ENCODE measurements around the gene SLC17A6. TPM values are rescaled to one million over a fixed set of nuclear protein-coding genes. Genes with fewer than 3 reads are reported as not detected.

SLC17A6 gene
- total RNA-seq, 2 experiments from 2014 or later: not detected

DNA sequence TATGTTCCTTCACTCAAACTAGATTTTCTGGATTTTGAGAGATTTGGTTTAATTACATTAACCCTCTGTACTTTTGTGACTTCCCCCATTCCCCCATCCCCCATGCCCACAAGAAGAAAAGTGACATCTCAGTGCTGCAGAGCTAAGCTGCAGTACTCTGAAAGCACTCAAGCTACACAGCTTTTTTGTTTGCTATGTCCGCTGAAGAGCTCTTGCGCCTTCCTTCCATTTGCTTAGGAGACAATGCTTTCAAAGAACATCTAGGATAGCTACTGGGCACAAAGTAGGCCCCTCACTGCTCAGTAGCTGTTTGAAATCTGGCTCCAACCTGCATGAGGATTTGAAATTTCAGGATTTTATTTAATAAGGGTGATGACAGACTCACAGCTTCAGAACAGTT lies 69.7 kb downstream of the SLC17A6 start:
- H3K27ac ChIP-seq (ENCODE audit: low read depth, low read length, poor library complexity, severe bottlenecking): no peak overlapping the region
- no peak for TF ChIP-seq EZH2phosphoT487 (IDR thresholded peaks at IDR 0.05; ENCODE audit: borderline replicate concordance, low read depth, low read length)
- no peak overlapping the region for H3K4me3 ChIP-seq (ENCODE audit: low read depth, low read length, poor library complexity, severe bottlenecking)
- POLR2A ChIA-PET: interaction anchor here (0.8 kb wide), 1 partner anchor 282 kb away, joined by 3 read pairs; no protein-coding TSS in a partner anchor
- no peaks in the 10 kb centered on the region for H3K79me2 ChIP-seq (ENCODE audit: insufficient read depth, low read depth, low read length)
- intact Hi-C loops (cut with micrococcal nuclease; ENCODE audit: unreplicated experiment): loop anchor here (5.0 kb wide), 1 partner anchor 1371 kb away; no protein-coding TSS in a partner anchor
- H3K9me3 ChIP-seq (ENCODE audit: low read length): no peaks in the 10 kb centered on the region
- H2AFZ ChIP-seq (ENCODE audit: low read length): no peak overlapping the region
- no peak for DNase-seq (ENCODE audit: low spot score)
- BruUV-seq (replicated peaks): no TSS peak
- H3K9me2 ChIP-seq (ENCODE audit: insufficient read depth, low read length): no peaks in the 10 kb centered on the region
- no peak overlapping the region for H3K4me2 ChIP-seq (ENCODE audit: low read length)
- H3K4me1 ChIP-seq (ENCODE audit: insufficient read depth, low read length, poor library complexity, severe bottlenecking): no peaks in the 10 kb centered on the region
- CTCF ChIA-PET (ENCODE audit: unreplicated experiment): no interaction called here
- no peaks in the 10 kb centered on the region for H3K36me3 ChIP-seq (ENCODE audit: insufficient read depth, low read length)
- H4K20me1 ChIP-seq (ENCODE audit: insufficient read depth, low read length): no peaks in the 10 kb centered on the region

DNA sequence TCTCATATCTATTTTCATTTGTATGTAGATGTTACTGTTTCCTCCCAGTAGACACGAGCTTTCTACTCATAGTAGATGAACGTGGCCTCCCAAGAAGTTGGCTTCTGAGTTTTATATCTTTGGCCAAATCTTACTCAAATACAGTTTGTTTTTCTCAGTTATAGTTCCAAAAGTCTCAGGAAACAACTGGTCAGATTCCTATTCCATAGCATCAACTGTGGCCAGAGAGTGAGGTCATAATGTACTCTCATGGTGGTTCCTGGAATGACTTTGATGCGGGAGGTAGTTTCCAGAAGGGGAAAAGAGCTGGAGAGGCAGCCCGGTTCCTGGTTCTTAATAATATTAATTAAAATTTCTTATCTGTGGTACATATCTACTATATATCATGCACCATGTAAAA lies 77.3 kb downstream of the SLC17A6 start:
- CTCF ChIA-PET (ENCODE audit: unreplicated experiment): no interaction called here

DNA sequence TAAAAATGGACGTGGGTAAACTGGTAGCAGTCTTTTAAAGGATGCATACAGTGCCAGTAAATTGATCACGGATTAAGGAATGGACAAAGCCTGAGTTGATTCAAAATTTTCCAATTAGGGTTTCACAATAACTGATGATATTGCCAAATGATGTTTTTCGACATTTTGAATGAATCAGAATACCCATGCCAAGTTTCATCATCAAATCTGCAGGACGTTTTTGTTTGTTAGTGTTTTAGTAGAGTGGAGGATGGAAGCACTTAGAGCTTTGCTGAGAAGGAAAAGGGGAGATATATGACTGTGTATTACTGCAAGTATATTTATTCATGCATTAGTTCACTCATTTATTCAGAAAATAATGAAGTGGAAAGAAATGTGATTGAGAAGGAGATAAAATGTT lies 78.3 kb downstream of the SLC17A6 start:
- POLR2A ChIA-PET: no interaction called here
- TF ChIP-seq EZH2phosphoT487 (IDR thresholded peaks at IDR 0.05; ENCODE audit: borderline replicate concordance, low read depth, low read length): no peak
- TF ChIP-seq, protein P1, sequence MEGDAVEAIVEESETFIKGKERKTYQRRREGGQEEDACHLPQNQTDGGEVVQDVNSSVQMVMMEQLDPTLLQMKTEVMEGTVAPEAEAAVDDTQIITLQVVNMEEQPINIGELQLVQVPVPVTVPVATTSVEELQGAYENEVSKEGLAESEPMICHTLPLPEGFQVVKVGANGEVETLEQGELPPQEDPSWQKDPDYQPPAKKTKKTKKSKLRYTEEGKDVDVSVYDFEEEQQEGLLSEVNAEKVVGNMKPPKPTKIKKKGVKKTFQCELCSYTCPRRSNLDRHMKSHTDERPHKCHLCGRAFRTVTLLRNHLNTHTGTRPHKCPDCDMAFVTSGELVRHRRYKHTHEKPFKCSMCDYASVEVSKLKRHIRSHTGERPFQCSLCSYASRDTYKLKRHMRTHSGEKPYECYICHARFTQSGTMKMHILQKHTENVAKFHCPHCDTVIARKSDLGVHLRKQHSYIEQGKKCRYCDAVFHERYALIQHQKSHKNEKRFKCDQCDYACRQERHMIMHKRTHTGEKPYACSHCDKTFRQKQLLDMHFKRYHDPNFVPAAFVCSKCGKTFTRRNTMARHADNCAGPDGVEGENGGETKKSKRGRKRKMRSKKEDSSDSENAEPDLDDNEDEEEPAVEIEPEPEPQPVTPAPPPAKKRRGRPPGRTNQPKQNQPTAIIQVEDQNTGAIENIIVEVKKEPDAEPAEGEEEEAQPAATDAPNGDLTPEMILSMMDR (conservative IDR thresholded peaks at IDR 0.05; ENCODE audit: low read length): no peak
- CTCF ChIA-PET (ENCODE audit: unreplicated experiment): no interaction called here
- Histone ChIP-seq H3K36me3 (ENCODE audit: insufficient read depth, low read length) (no peaks in the 10 kb centered on the region), H3K4me1 (ENCODE audit: insufficient read depth, low read length, poor library complexity, severe bottlenecking) (no peaks in the 10 kb centered on the region), H3K4me2 (ENCODE audit: low read length) (no peak overlapping the region), H3K27ac (ENCODE audit: low read depth, low read length, poor library complexity, severe bottlenecking) (no peak overlapping the region), H4K20me1 (ENCODE audit: insufficient read depth, low read length) (no peaks in the 10 kb centered on the region), H3K9me3 (ENCODE audit: low read length) (no peaks in the 10 kb centered on the region), H3K79me2 (ENCODE audit: insufficient read depth, low read depth, low read length) (no peaks in the 10 kb centered on the region), H3K9me2 (ENCODE audit: insufficient read depth, low read length) (no peaks in the 10 kb centered on the region), H3K4me3 (ENCODE audit: low read depth, low read length, poor library complexity, severe bottlenecking) (no peak overlapping the region), H2AFZ (ENCODE audit: low read length) (no peak overlapping the region)
- BruUV-seq (replicated peaks): no TSS peak
- no peak for DNase-seq (ENCODE audit: low spot score)
- intact Hi-C loops (cut with micrococcal nuclease; ENCODE audit: unreplicated experiment): no loop called here

More for the DNA sequence above, 77.3 kb downstream of the SLC17A6 start:
- Histone ChIP-seq H3K79me2 (ENCODE audit: insufficient read depth, low read depth, low read length) (no peaks in the 10 kb centered on the region), H3K9me3 (ENCODE audit: low read length) (no peaks in the 10 kb centered on the region), H3K36me3 (ENCODE audit: insufficient read depth, low read length) (no peaks in the 10 kb centered on the region), H4K20me1 (ENCODE audit: insufficient read depth, low read length) (no peaks in the 10 kb centered on the region), H3K27ac (ENCODE audit: low read depth, low read length, poor library complexity, severe bottlenecking) (no peak overlapping the region), H2AFZ (ENCODE audit: low read length) (no peak overlapping the region), H3K4me1 (ENCODE audit: insufficient read depth, low read length, poor library complexity, severe bottlenecking) (no peaks in the 10 kb centered on the region), H3K4me2 (ENCODE audit: low read length) (no peak overlapping the region), H3K9me2 (ENCODE audit: insufficient read depth, low read length) (no peaks in the 10 kb centered on the region), H3K4me3 (ENCODE audit: low read depth, low read length, poor library complexity, severe bottlenecking) (no peak overlapping the region)
- POLR2A ChIA-PET: no interaction called here
- BruUV-seq (replicated peaks): no TSS peak
- no peak for DNase-seq (ENCODE audit: low spot score)
- TF ChIP-seq, protein P1 (conservative IDR thresholded peaks at IDR 0.05; ENCODE audit: low read length): no peak
- no peak for TF ChIP-seq EZH2phosphoT487 (IDR thresholded peaks at IDR 0.05; ENCODE audit: borderline replicate concordance, low read depth, low read length)
- intact Hi-C loops (cut with micrococcal nuclease; ENCODE audit: unreplicated experiment): no loop called here
